Measurements from ENCODE around the gene ANGEL2. TPM values are rescaled to one million over a fixed set of nuclear protein-coding genes. Genes with fewer than 3 reads are reported as not detected.

ANGEL2 gene, protein sequence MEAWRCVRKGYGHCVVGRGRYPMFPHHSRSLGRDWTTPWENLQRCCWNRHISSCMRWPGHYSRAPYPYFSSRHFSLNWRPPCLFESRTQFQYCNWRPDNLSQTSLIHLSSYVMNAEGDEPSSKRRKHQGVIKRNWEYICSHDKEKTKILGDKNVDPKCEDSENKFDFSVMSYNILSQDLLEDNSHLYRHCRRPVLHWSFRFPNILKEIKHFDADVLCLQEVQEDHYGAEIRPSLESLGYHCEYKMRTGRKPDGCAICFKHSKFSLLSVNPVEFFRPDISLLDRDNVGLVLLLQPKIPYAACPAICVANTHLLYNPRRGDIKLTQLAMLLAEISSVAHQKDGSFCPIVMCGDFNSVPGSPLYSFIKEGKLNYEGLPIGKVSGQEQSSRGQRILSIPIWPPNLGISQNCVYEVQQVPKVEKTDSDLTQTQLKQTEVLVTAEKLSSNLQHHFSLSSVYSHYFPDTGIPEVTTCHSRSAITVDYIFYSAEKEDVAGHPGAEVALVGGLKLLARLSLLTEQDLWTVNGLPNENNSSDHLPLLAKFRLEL
- total RNA-seq: 24.8 and 31.7 TPM in 2 replicates

GRCh38 chr1:213015099-213016050 lies at the start of gene ANGEL2:
Gene ANGEL2, minus strand, starts transcription at chr1:213015867. Its CDS starts 196 bp downstream, at chr1:213015671.

DNA sequence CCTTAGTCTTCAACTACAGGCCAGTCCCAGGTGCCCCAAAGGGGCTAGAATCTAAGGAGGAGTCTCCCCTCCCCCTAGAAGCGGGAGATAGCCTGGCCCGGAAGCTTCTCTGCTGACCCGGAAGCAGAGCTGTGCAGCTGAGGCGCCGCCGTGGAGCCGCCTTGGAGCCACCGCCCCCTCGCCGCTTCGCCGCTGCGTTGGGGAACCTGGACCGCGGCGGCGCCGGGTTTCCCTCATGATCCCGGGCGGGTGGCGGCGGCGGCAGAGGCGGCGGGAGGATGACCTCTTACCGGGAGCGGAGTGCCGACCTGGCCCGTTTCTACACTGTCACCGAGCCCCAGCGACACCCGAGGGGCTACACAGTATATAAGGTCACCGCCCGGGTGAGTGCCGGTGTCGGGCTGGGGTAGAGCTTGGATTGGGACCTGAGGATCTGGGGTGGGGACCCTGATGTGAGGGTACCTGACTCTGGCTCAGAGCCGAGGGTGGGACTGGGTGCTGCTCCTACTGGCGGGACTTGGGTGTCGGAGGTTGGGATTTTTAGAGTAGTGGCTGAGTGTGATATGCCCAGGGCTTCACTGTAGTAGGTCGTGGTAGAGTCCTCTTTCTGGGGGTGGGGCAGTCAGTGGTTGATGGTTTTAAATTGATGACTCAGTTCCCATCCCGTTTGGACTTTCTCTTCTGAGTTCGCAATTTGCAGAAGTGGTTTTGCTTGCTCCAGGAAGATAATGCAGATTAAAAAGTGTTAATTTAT lies 35.6 kb upstream of the ANGEL2 start, which contains the start of gene RPS6KC1:
Gene RPS6KC1, plus strand, starts transcription at position 115 of the 754 bp plus-strand sequence. Its CDS starts 164 bp downstream, at position 279.

DNA sequence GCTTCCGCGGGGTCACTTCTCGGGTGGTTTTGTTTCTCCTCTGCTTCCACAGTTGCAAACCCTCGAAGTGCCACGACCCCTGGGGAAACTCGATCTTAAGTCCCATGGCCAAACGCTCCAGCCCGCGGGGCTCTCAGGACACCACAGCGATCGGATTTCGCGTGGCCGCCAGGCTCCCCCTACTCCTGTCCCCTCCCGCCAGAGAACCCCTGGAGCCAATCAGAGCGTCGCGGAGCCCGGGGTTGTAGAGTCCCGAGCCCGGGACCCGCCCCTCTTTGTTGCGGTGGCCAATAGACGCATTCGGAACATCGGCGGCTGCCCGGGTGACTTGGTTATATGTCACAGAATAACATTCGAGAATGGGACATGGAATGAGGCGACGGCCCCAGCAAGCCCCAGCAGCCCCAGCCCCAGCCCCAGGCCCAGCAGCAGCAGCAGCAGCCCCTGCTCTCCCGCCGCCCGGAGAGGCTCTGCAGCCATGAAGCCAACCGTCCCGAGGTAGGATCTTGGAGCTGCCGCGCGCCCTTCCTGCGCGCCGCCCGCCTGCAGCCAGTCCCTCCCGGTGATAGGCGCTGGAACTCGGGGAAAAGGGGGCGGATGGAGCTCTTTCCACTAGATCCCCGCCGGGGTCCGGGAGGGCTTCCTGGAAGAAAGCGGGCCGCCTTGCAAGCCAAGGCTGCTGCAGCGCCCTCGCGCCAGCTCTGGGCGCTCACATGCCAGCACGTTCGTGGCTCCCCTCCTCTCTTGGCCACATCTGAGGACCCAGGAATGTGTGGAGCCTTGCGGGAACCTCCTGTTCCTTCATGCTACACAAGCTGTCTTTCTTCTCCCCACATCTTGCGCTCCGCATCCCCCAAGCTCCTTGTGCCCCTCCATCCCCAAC lies 65.2 kb downstream of the ANGEL2 start, which contains the start of gene VASH2:
Gene VASH2, plus strand, starts transcription at position 299 of the 883 bp plus-strand sequence. CDS start 1,002 bp downstream, outside the sequence.

Other genes with a start within 250 kb of the ANGEL2 start
- gene NSL1, start 224.1 kb downstream of the ANGEL2 start, total RNA-seq: 19.0 and 25.0 TPM in 2 replicates
- 9.2 and 17.4 TPM in 2 replicates for gene TATDN3, start 224.0 kb downstream of the ANGEL2 start, total RNA-seq
- not detected in 2 replicates for gene SPATA45, start 168.2 kb downstream of the ANGEL2 start, total RNA-seq
- 8.0 and 13.5 TPM in 2 replicates for gene FLVCR1, start 157.6 kb downstream of the ANGEL2 start, total RNA-seq
- under 0.01 TPM in 1 of 2 replicates, not detected in the other for gene VASH2, start 65.3 kb downstream of the ANGEL2 start, total RNA-seq
- gene RPS6KC1, start 35.4 kb upstream of the ANGEL2 start, total RNA-seq: 13.0 and 16.1 TPM in 2 replicates

Measured in myometrial cell (primary cell).